Measurements from ENCODE around the gene HSPG2. TPM values are rescaled to one million over a fixed set of nuclear protein-coding genes. Genes with fewer than 3 reads are reported as not detected.
A peak's percentile ranks its signal among the peaks of the same experiment; 100 is the strongest.

The HSPG2 gene
- total and polyA plus RNA-seq, 2 of the 13 experiments (the other 11 are each of a cell fraction or from before 2014, with no cell fraction given): 9.1 to 13.1 TPM

DNA sequence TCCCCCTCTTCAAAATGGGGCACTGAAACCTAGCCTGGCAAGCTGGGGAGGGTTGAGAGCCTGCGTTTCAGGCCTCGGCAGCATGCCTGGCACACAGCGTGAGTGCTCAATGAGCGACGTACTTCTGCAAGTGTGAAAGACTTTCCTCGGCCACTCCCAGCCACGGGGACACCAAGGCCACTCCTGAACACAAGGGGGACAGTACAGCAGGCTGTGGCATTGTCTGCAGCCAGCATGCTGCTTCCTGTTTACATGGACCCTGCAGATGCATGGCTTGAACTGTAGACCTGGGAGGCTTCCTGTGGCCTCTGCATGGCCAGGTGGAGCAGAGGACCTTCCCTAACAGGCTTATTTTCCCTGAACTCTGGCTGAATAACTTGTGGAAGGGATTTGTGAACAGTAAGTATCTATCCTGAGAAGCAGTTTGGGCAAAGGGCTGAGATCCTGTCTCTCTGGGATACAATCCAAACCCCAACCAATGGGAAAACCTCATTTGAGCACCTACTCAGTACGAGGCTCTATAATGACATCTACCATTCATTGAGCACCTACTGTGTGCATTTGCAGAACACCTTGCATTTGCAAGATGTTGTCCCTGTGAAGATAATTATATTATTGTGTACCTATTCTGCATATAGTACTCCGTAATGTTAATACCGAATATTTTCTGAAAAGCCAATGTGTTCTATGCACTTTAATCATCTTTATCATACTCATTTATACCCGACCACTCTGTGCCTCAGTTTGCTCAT is 9.9 kb upstream of the HSPG2 start (continued):
- TF ChIP-seq IRX3 (CRISPR knock-in tag; IDR thresholded peaks at IDR 0.05; ENCODE audit: borderline replicate concordance, low read depth) (no peak), TCF7 (IDR thresholded peaks at IDR 0.05; ENCODE audit: low read depth) (no peak), ZNF296 (CRISPR knock-in tag; conservative IDR thresholded peaks at IDR 0.05) (no peak), TBP (CRISPR knock-in tag; IDR thresholded peaks at IDR 0.05) (0 out of 2 replicates have a peak, but pooled peaks have one; percentile 40), SRSF9 (IDR thresholded peaks at IDR 0.05; ENCODE audit: borderline replicate concordance, insufficient read depth, low read depth, low read length, poor library complexity, severe bottlenecking) (no peak), SMAD3 (CRISPR knock-in tag; IDR thresholded peaks at IDR 0.05) (no peak), ZNF550 (CRISPR knock-in tag; IDR thresholded peaks at IDR 0.05; ENCODE audit: borderline replicate concordance) (no peak), CREB1 (IDR thresholded peaks at IDR 0.05) (no peak), CREB1 (CRISPR knock-in tag; IDR thresholded peaks at IDR 0.05) (0 out of 2 replicates have a peak, but pooled peaks have one; percentile 40), FOXK1 (CRISPR knock-in tag; IDR thresholded peaks at IDR 0.05; ENCODE audit: borderline replicate concordance, low read depth) (peak; percentile 90; the same call in 1 of the 2 replicates), ELF3 (CRISPR knock-in tag; IDR thresholded peaks at IDR 0.05) (peak; percentile 96), MIER3 (CRISPR knock-in tag; IDR thresholded peaks at IDR 0.05; ENCODE audit: borderline replicate concordance) (peak; percentile 65; the same call in 1 of the 2 replicates), KDM5B (CRISPR knock-in tag; IDR thresholded peaks at IDR 0.05; ENCODE audit: borderline replicate concordance) (peak; percentile 82), ZFP36L1 (CRISPR knock-in tag; IDR thresholded peaks at IDR 0.05) (peak; percentile 76), SRSF1 (optimal IDR thresholded peaks at IDR 0.05; ENCODE audit: low read depth, low read length) (no peak), POLR2A (IDR thresholded peaks at IDR 0.05; ENCODE audit: insufficient read depth in 1 of 2, low read depth in 2 of 2, low read length in 2 of 2) (no peak)
- TF ChIP-seq, protein P1, sequence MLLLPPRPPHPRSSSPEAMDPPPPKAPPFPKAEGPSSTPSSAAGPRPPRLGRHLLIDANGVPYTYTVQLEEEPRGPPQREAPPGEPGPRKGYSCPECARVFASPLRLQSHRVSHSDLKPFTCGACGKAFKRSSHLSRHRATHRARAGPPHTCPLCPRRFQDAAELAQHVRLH (CRISPR knock-in tag; IDR thresholded peaks at IDR 0.05; ENCODE audit: borderline replicate concordance, low read depth): peak; percentile 91; the same call in 1 of the 2 replicates
- TF ChIP-seq, protein P2, sequence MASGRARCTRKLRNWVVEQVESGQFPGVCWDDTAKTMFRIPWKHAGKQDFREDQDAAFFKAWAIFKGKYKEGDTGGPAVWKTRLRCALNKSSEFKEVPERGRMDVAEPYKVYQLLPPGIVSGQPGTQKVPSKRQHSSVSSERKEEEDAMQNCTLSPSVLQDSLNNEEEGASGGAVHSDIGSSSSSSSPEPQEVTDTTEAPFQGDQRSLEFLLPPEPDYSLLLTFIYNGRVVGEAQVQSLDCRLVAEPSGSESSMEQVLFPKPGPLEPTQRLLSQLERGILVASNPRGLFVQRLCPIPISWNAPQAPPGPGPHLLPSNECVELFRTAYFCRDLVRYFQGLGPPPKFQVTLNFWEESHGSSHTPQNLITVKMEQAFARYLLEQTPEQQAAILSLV (CRISPR knock-in tag; IDR thresholded peaks at IDR 0.05; ENCODE audit: borderline replicate concordance): peak; percentile 77; the same call in 1 of the 2 replicates
- TF ChIP-seq, protein P3, sequence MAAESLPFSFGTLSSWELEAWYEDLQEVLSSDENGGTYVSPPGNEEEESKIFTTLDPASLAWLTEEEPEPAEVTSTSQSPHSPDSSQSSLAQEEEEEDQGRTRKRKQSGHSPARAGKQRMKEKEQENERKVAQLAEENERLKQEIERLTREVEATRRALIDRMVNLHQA (CRISPR knock-in tag; IDR thresholded peaks at IDR 0.05): no peak
- TF ChIP-seq, protein P4, sequence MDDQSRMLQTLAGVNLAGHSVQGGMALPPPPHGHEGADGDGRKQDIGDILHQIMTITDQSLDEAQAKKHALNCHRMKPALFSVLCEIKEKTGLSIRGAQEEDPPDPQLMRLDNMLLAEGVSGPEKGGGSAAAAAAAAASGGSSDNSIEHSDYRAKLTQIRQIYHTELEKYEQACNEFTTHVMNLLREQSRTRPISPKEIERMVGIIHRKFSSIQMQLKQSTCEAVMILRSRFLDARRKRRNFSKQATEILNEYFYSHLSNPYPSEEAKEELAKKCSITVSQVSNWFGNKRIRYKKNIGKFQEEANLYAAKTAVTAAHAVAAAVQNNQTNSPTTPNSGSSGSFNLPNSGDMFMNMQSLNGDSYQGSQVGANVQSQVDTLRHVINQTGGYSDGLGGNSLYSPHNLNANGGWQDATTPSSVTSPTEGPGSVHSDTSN (CRISPR knock-in tag; IDR thresholded peaks at IDR 0.05; ENCODE audit: borderline replicate concordance): no peak
- TF ChIP-seq, protein P5, sequence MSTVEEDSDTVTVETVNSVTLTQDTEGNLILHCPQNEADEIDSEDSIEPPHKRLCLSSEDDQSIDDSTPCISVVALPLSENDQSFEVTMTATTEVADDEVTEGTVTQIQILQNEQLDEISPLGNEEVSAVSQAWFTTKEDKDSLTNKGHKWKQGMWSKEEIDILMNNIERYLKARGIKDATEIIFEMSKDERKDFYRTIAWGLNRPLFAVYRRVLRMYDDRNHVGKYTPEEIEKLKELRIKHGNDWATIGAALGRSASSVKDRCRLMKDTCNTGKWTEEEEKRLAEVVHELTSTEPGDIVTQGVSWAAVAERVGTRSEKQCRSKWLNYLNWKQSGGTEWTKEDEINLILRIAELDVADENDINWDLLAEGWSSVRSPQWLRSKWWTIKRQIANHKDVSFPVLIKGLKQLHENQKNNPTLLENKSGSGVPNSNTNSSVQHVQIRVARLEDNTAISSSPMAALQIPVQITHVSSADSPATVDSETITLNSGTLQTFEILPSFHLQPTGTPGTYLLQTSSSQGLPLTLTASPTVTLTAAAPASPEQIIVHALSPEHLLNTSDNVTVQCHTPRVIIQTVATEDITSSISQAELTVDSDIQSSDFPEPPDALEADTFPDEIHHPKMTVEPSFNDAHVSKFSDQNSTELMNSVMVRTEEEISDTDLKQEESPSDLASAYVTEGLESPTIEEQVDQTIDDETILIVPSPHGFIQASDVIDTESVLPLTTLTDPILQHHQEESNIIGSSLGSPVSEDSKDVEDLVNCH (CRISPR knock-in tag; IDR thresholded peaks at IDR 0.05): no peak
- TF ChIP-seq, protein P6, sequence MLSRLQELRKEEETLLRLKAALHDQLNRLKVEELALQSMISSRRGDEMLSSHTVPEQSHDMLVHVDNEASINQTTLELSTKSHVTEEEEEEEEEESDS (CRISPR knock-in tag; IDR thresholded peaks at IDR 0.05; ENCODE audit: borderline replicate concordance): no peak
- TF ChIP-seq, protein P7, sequence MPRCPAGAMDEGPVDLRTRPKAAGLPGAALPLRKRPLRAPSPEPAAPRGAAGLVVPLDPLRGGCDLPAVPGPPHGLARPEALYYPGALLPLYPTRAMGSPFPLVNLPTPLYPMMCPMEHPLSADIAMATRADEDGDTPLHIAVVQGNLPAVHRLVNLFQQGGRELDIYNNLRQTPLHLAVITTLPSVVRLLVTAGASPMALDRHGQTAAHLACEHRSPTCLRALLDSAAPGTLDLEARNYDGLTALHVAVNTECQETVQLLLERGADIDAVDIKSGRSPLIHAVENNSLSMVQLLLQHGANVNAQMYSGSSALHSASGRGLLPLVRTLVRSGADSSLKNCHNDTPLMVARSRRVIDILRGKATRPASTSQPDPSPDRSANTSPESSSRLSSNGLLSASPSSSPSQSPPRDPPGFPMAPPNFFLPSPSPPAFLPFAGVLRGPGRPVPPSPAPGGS (CRISPR knock-in tag; IDR thresholded peaks at IDR 0.05): peak; percentile 92
